ENCODE data around the gene KRTAP17-1.

The KRTAP17-1 gene

GRCh38 chr17:41284043-41284442 is 31.5 kb downstream of the KRTAP17-1 start:
- no peak overlapping the region for H3K27ac ChIP-seq (ENCODE audit: extremely low read depth, low read depth, low read length)
- ChIA-PET CTCF (interaction anchor here (0.6 to 2.0 kb wide), 2 partner anchors 38 to 425 kb away, joined by 3 to 5 read pairs; no protein-coding TSS in a partner anchor), POLR2A (no interaction called here)

GRCh38 chr17:41278176-41278955 is 37.1 kb downstream of the KRTAP17-1 start:
- Histone ChIP-seq H3K4me3 (ENCODE audit: low read depth, low read length) (no peak overlapping the region), H3K27ac (ENCODE audit: extremely low read depth, low read depth, low read length) (no peak overlapping the region), H3K36me3 (ENCODE audit: control insufficient read depth in 2 of 2, insufficient read depth in 1 of 2, low read length in 2 of 2) (no peaks in the 10 kb centered on the region), H3K4me1 (ENCODE audit: control insufficient read depth, insufficient read depth, low read length) (no peaks in the 10 kb centered on the region), H3K9me3 (ENCODE audit: control insufficient read depth, insufficient read depth, low read depth, low read length) (no peaks in the 10 kb centered on the region)
- ChIA-PET POLR2A (no interaction called here), CTCF (no interaction called here)
- no peak for TF ChIP-seq ZSCAN30 (tag by site-specific recombination; IDR thresholded peaks at IDR 0.05)
- no peak for TF ChIP-seq ZNF664 (tag by site-specific recombination; IDR thresholded peaks at IDR 0.05)
- no peak for TF ChIP-seq ZNF121 (tag by site-specific recombination; IDR thresholded peaks at IDR 0.05)
- no peak for TF ChIP-seq ZNF585B (tag by site-specific recombination; IDR thresholded peaks at IDR 0.05)
- no peak for TF ChIP-seq ZNF777 (tag by site-specific recombination; IDR thresholded peaks at IDR 0.05; ENCODE audit: borderline replicate concordance)
- TF ChIP-seq ZNF704 (tag by site-specific recombination; IDR thresholded peaks at IDR 0.05), result no peak
- TF ChIP-seq SETDB1 (IDR thresholded peaks at IDR 0.05; ENCODE audit: insufficient read length, low read length), result no peak
- no peak for TF ChIP-seq ZNF830 (tag by site-specific recombination; IDR thresholded peaks at IDR 0.05; ENCODE audit: low read depth)
- TF ChIP-seq ZSCAN4 (tag by site-specific recombination; IDR thresholded peaks at IDR 0.05), result no peak
- TF ChIP-seq MZF1 (tag by site-specific recombination; IDR thresholded peaks at IDR 0.05; ENCODE audit: borderline replicate concordance), result no peak
- TF ChIP-seq ZFHX2 (tag by site-specific recombination; conservative IDR thresholded peaks at IDR 0.05), result no peak
- TF ChIP-seq ZNF132 (tag by site-specific recombination; IDR thresholded peaks at IDR 0.05; ENCODE audit: borderline replicate concordance), result no peak

More at GRCh38 chr17:41284043-41284442, 31.5 kb downstream of the KRTAP17-1 start:
- TF ChIP-seq ZNF768 (tag by site-specific recombination; IDR thresholded peaks at IDR 0.05), result no peak
- TF ChIP-seq ZNF423 (tag by site-specific recombination; IDR thresholded peaks at IDR 0.05), result no peak
- no peak for TF ChIP-seq ZNF521 (tag by site-specific recombination; IDR thresholded peaks at IDR 0.05)
- TF ChIP-seq OVOL3 (tag by site-specific recombination; IDR thresholded peaks at IDR 0.05), result no peak
- no peak for TF ChIP-seq PRDM4 (tag by site-specific recombination; IDR thresholded peaks at IDR 0.05)
- Histone ChIP-seq H3K4me1 (ENCODE audit: control insufficient read depth, insufficient read depth, low read length) (no peaks in the 10 kb centered on the region), H3K4me3 (ENCODE audit: low read depth, low read length) (no peak overlapping the region), H3K9me3 (ENCODE audit: control insufficient read depth, insufficient read depth, low read depth, low read length) (no peaks in the 10 kb centered on the region), H3K36me3 (ENCODE audit: control insufficient read depth in 2 of 2, insufficient read depth in 1 of 2, low read length in 2 of 2) (no peaks in the 10 kb centered on the region)

All from HEK293 (cell line).